Stimulated activated CD8-positive, alpha-beta memory T cell treated with anti-CD3 and anti-CD28 coated beads, Interleukin-4, amount 100 ng/mL, for 24 hours (primary cell): ENCODE results near the gene P3H2.

Experiments used
- DNase-seq: peaks from one replicate; pipeline ENCODE4 v3.0.0-alpha.2; 2020; ENCODE audit warnings: low read depth

Gene P3H2

GRCh38 chr3:189945935-189946709 lies 174.6 kb downstream of the P3H2 start:
- no peak for DNase-seq

- DNase-seq = no peak
Observed at GRCh38 chr3:189944285-189945145, 176.2 kb downstream of the P3H2 start.

- DNase-seq = no peak
Observed at GRCh38 chr3:189942948-189943347, 177.7 kb downstream of the P3H2 start.

GRCh38 chr3:189941679-189942078 lies 179.0 kb downstream of the P3H2 start:
- DNase-seq = peak; percentile 7

GRCh38 chr3:189941125-189941524 lies 179.6 kb downstream of the P3H2 start:
- DNase-seq = no peak

GRCh38 chr3:189937302-189938127 lies 183.2 kb downstream of the P3H2 start:
- no peak for DNase-seq

GRCh38 chr3:189936201-189936945 lies 184.3 kb downstream of the P3H2 start:
- no peak for DNase-seq

GRCh38 chr3:189927975-189928895 lies 192.5 kb downstream of the P3H2 start:
- no peak for DNase-seq

GRCh38 chr3:189921770-189922169 lies 198.9 kb downstream of the P3H2 start:
- DNase-seq = no peak

GRCh38 chr3:189914799-189915198 lies 205.9 kb downstream of the P3H2 start:
- DNase-seq = no peak

GRCh38 chr3:189911001-189911400 lies 209.7 kb downstream of the P3H2 start:
- DNase-seq = no peak

- DNase-seq = no peak
Observed at GRCh38 chr3:189909573-189909972, 211.1 kb downstream of the P3H2 start.

GRCh38 chr3:189909139-189909538 lies 211.6 kb downstream of the P3H2 start:
- DNase-seq = no peak

- no peak for DNase-seq
Observed at GRCh38 chr3:189908646-189909045, 212.1 kb downstream of the P3H2 start.

GRCh38 chr3:189907803-189908202 lies 212.9 kb downstream of the P3H2 start:
- DNase-seq = no peak
